Measurements from ENCODE around the gene EXOC4.
"Not testable (repeated sequence)": the region's sequence is repeated elsewhere in the genome, so short reads cannot be mapped to it uniquely, and the experiment has no call there.

The EXOC4 gene

DNA sequence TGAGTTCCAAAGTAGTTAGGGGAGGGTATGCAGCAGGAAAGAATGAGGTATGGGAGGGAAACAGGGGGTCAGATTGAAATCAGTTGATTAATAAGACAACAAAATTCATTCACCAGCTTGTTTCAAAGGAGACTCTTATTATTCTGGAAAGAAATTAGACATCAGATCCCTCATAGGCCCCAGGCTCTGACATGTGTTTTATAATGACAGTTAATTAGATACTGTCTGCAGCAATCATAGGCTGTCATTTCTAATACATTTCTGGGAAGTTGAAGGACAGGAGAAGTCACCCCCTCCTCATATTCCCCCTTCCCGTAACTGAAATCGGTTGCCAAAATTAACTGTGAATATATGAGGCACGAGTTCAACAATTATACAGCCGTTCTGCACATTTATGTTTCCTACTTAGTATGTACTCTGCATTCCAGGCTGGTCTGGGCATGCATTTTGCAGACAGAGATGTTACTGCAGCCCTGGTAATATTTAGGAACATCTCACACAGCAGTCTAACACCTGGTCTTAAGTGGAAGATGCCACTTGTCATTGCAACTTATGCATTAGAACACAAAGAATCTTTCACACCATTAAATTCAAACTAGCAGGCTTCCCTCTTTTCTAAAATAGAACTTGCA is 519.0 kb downstream of the EXOC4 start:
- no peak for DNase-seq

- no peak for DNase-seq
Observed at GRCh38 chr7:133773601-133774000, 520.7 kb downstream of the EXOC4 start.

DNA sequence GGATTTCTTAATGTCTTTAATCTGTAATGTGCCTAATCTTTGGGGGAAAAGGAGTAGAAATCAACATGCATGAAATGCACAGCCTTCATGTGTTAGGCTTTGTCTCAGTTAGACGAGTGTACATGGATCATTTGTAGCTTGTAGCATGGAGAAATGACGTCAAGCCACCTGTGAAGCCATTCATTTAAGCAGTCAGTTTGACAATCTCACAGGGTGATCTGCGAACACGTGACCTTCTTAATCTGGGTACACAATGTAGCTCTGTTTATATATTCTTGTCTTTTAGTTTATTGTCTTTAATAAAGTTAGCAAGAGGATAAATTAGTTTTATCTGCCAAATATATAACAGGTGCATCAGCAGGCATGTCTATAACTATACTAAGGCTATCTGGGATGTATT is 522.3 kb downstream of the EXOC4 start:
- DNase-seq, result no peak

GRCh38 chr7:133776266-133776665 is 523.4 kb downstream of the EXOC4 start:
- no peak for DNase-seq

DNA sequence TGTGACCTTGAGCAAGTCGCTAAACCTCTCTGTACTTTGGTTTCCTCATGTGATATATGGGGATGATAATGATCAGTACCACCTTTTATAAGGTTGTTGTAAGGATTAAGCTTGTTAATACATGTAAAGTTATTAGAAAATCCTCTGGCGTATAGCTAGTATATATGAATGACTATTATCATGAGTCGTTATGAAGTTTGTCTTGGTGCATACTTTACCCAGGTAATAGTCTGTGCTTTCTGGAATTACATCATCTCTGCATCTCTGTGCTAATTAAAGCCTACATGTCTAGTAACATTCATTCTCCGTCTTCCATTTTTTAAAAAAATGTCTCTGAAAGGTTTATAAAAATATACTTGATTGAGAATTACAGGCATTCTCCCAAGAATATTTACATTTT is 524.8 kb downstream of the EXOC4 start:
- no peak for DNase-seq

- DNase-seq, result no peak
Observed at GRCh38 chr7:133778472-133778871, 525.6 kb downstream of the EXOC4 start.

GRCh38 chr7:133779538-133779937 is 526.7 kb downstream of the EXOC4 start:
- not testable (repeated sequence) for DNase-seq

DNA sequence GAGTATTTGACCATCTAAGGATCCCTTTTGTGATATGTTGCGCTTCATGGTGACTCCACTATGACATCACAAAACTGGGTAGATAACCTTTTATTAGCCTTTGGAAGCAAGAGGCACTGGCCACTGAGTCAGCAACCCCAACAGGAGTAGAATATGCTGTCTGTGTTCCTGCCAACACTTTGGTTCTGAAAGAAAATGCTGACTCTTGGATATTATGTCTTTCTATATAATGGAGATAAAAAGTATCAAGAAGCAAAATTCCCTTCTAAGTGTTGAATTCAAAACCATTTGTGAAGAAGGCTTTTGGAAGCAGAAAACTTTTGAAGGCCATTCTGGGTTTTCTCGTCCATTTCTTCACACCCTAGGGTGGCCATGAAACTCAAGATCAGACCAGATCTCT is 528.0 kb downstream of the EXOC4 start:
- DNase-seq, result no peak

GRCh38 chr7:133781486-133782090 is 528.7 kb downstream of the EXOC4 start:
- DNase-seq, result no peak

GRCh38 chr7:133782470-133782869 is 529.6 kb downstream of the EXOC4 start:
- DNase-seq, result no peak

GRCh38 chr7:133783276-133783675 is 530.4 kb downstream of the EXOC4 start:
- DNase-seq, result no peak

- DNase-seq, result no peak
Observed at GRCh38 chr7:133784486-133785001, 531.7 kb downstream of the EXOC4 start.

DNA sequence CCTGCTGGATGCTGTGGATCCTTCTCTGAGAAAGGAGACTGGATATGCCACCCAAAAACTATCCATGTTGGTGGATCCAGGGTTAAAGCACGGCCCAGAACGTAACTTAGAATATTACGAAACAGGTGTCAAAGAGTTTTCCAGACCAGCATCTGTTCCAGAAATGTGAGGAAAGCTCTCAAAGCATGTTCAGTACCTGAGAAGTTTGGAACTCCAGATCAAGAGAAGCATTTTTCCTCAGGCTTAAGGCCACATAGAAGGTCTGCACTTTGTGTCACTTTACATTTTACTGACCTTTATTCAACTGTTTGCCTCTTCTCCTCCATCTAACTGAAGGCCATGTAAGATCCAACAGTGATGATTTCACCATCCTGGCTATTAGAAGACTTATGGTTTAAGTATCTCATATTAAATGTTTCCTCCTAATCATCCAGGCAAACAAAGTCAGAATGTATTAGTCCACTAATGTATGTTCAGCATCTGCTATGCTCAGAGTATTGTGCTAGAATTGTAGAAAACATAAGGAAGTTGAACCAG is 533.6 kb downstream of the EXOC4 start:
- DNase-seq, result no peak

- DNase-seq, result no peak
Observed at GRCh38 chr7:133789974-133790373, 537.1 kb downstream of the EXOC4 start.

GRCh38 chr7:133790911-133791310 is 538.0 kb downstream of the EXOC4 start:
- no peak for DNase-seq

- no peak for DNase-seq
Observed at GRCh38 chr7:133794479-133794878, 541.6 kb downstream of the EXOC4 start.

GRCh38 chr7:133795068-133795665 is 542.3 kb downstream of the EXOC4 start:
- no peak for DNase-seq

DNA sequence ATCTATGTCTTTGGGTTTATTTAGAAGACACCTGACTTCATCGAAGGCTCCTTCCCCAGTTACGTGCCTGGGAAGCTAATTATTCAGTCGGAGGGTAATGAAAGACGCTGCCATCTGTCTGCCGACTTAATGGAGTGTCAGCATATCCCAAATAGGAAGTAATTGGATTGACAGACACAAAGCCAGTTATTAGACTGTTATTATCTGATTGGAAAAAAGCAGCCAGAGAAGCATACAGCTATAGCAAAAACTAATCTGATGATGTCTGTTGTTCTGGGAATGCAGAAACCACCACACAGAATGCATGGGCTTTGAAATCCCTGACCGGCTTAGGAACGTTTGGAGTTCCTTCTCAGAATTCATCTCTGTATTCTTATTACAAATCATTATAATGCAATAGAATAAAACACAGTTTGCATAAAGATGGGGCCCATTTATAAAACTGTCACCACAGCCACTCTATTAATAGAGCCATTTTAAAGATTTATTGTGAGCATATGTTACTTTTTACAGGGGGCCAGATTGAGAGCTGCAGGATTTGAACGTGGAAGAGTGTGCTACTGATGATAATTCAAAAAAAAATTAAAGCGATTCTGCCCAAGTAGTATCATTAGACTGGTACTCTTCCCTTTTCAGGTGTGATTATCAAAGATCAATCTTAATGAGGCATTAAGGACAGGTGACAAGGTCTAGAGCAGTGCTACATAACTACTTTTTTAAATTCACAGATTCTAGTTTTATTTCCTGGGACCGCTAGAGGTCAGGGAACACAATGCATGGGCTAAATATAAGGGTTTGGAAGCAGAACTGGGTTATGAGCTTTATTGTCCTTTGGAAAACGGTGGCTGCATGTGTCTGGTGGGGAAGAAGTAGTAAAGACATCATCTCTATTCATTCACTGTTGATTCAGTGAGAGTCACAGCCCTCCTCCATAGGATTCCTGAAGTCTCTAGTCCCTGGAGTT is 544.2 kb downstream of the EXOC4 start:
- DNase-seq, result no peak

DNA sequence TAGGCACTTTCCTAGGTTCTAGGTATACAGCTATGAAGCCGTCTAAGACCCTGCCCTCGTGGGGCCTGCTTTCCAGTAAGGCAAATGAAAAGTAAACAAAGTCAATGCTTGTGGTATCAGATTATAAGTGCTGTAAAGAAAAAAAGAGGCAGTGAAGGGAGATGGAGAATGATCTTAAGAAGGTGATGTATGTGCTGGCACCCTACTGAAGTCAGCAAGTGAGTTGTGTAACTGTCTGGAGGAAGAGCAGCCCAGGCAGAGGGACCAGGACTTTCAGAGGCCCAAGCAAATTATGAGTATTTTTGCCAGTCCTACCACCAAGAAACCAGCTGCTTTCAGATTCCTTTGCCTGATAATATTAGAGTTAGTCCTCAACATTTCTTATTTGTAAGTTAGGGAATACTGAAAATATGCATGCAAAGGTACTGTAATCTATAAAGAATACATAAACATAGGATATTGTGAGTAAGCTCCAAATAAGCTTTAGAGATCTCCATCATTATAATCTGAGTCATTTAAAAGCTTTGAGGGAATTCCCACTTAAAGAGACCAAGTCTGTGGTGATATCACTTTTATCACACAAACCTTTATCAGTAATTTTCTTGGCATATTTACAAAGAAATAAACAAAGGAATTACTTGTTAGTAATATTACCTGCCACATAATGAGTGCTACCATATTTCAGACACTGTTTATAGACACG is 545.1 kb downstream of the EXOC4 start:
- no peak for DNase-seq

- no peak for DNase-seq
Observed at GRCh38 chr7:133801341-133801740, 548.5 kb downstream of the EXOC4 start.

- DNase-seq, result no peak
Observed at GRCh38 chr7:133804127-133804526, 551.2 kb downstream of the EXOC4 start.

- no peak for DNase-seq
Observed at GRCh38 chr7:133805426-133805825, 552.5 kb downstream of the EXOC4 start.
